Stimulated activated CD8-positive, alpha-beta memory T cell treated with anti-CD3 and anti-CD28 coated beads, Interleukin-4, amount 100 ng/mL, for 24 hours (primary cell): ENCODE measurements around the gene SLC25A13.

Experiments
- DNase-seq: peaks from one replicate; pipeline ENCODE4 v3.0.0-alpha.2; 2020; ENCODE audit warnings: low read depth

The SLC25A13 gene

DNA sequence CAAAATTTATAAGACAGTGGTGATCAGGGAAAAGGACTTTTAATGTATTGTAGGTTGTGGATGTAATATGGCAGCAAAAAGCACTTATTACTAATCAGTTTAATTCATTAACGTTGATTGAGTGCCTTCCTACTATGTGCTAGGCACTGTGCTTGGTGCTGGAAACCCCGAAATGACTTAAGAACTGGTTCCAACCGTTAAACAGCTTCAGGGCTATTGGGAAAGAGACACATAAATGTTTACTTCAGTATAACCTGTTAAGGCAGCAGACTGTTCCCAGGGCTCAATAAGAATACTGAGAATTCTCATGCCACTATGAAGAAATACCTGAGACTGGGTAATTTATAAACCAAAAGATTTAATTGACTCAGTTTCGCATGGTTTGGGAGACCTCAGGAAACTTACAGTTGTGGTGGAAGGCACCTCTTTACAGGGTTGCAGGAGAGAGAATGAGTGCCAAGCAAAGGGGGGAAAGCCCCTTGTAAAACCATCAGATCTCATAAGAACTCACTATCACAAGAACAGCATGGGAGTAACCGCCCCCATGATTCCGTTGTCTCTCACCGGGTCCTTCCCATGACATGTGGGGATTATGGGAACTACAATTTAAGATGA, 1.1 kb upstream of the SLC25A13 start:
- DNase-seq, result no peak

DNA sequence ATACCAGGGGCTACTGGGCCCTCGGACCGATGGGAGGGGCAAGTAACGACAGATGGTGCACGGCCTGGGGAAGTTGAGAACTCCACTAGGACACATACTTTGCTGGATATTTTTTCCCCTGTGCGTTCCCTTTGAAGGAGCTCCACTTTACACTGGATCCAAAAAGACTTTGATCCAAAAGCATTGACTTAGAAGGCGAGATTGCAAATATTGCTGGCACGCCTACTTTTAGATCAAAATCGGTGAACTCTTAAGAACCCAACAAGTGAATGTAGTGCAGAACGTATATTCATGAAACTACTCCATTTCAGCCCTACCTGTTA, 436 bp upstream of the SLC25A13 start:
- no peak for DNase-seq

DNA sequence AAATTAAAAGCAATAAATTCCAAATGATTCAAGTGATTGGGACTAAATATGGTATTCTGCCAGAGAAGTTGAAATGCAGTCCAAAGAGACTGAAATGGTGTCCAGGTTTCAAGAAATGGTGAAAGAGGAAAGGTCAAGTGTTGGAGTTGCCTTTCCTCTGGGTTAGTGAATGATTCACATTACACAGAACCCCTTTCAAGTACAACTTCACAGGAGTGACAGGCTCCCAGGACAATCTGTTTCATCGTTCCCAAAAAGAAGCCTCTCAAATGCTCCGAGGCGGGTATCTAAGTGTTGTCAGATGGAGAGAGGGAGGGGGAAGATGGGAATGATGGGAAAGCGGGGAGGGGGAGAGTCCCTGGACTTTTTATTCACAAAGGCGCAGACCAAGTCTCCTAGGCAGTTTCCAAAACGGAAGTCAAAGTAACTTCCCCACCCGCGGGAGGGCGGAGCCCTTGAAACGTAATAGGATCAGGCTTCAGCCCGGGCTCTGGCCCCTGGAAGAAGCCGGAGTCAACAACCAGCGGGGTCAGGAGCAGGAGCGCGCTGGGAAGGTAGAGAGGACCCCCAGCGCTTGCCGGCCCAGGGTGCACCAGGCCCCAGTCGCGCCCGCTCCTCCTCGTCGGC, 754 bp downstream of the SLC25A13 start:
- peak; percentile 48 for DNase-seq

DNA sequence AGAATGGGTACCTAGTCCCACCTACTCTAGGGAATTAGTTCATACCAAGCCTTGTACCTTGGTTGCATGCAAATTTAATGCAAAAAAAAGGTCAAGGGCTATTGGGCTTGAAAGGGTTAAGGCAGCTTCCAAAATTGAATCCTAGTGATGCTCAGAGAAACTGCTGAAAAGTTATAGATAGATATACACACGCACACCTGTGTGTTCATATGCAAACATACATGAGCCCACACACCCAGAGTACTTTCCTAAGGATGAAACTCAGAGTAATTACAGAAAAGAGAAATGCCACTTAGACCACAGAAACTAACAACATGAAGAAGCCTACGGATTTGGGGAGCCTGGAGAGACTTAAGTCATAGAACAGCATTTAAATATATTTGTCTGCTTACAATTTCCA, 1.5 kb downstream of the SLC25A13 start:
- DNase-seq, result no peak

DNA sequence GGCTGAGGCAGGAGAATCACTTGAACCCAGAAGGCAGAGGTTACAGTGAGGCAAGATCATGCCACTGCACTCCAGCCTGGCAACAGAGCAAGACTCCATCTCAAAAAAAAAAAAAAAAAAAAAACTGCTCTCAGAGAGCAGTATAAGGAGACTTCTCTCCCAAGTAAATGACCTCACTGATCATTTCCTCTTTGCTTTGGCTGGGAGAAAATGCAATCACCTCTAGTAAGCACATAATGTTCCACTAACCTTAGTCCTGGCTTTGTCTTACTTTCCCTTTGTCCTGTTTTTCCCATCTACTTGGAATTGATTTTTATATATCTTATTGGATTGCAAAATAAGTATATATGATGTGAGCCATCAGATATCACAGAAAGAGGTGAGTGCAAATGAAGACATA, 2.5 kb downstream of the SLC25A13 start:
- DNase-seq, result no peak

DNA sequence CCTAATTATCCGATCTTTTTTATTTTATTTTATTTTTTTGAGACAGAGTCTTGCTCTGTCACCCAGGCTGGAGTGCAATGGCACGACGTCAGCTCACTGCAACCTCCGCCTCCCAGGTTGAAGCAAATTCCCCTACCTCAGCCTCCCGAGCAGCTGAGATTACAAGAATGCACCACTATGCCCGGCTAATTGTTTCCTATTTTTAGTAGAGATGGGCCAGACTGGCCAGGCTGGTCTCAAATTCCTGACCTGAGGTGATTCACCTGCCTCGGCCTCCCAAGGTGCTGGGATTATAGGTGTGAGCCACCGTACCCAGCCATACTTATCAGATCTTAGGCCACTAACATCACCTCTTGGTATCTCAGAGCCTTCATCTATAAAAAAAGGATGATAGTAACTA, 4.9 kb downstream of the SLC25A13 start:
- no peak for DNase-seq

DNA sequence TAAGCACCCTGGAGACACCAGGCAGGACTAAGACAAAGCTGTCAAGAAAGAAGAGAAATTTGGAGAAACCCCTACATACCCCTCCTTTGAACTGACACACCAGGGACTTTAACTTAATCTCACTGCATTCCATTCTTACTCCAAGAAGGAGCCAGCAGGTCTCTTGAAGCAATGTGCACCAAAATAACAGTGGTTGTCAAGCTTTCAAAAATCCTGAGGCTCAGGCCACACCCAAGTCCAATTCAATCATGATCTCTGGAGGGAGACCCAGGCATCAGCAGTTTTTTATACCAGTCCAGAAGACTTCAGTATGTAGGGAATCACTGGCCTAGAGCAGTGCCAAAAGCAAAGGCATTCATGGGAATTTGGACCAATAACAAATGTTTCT, 6.8 kb downstream of the SLC25A13 start:
- DNase-seq, result no peak

DNA sequence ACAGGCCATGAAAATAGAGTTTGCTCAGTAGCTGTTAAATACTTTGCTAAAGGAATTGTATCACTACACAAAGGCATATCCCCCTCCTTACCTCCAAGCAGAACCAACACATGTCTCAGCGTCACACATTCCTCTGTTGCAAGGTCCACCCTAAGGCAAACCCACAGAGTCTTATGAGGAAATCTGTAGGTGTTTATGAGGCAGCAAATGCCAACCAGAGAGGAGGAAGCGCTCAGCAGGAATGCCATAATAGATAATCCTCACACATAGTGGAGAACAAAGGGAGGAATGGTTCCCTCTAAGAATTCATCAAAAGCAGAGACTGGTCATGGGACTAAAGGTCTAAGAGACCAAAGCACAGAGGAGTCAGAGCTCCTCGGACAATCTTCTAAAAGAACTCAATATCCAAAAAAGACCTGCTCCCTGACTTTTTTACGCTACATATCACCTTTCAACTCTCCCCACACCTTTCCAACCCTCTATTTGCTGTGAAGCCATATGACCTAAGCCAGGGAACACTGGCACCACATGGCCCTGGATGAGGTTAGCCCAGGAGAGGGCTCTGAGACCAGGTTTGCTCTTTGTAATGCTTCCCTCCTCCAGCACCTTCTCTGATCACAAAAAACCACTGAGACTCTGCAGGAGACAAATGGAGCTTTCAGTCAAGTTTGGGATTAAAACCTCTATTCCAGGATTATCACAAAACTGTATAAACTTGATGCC, 7.3 kb downstream of the SLC25A13 start:
- DNase-seq, result no peak

DNA sequence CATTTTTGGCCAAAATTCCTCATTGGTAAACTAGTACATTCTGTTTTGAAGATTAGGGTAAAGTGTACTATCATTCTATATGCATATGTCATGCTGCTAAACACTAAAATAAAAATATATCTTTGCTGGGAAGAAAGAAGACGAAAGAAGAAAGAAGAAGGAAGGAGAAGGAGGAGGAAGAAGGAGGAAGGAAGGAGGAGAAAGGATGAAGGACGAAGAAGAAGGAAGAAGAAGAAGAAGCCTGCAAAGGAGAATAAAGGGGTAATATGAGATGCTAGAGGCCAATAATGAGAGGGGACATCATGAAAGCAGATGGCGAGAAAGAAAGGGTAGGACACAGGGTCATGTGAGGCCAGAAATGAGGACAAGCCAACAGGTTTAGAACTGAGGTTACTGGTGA, 8.0 kb downstream of the SLC25A13 start:
- no peak for DNase-seq

DNA sequence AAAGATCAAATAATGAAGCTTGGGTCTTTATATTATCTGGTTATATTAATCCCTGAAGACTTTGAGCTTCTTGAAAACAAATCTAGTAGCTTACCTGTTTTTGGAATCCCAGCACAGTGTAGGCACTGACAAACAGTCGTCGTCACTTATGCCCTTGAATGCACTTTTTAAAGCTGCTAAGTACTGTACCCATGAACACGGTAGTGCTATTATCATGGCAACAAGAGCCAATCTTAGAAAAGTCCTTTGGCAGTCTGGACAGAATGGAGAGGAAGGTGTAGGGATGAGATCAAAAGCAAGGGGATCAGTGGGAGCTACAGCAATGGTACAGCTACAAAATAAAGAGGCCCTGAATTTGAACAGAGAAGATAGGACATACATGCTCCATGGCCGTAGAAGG, 9.4 kb downstream of the SLC25A13 start:
- no peak for DNase-seq

DNA sequence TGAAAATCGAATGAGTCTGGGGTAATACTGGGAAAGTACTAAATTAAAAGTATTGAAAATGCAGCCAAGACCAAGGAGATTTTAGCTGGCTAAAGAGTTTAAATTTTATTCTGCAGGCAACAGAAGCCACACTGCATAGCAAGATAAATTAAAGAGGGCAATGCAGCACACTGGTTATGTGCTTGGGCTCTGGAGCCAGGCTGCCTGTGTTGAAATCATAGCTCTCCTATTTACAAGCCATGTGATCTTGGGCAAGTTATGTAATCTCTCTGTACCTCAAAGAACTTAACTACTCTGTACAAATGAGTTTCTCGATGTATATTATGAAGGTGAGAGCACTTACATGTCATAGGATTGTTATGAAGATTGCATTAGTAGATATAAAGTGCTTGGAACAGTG, 9.9 kb downstream of the SLC25A13 start:
- DNase-seq, result no peak

DNA sequence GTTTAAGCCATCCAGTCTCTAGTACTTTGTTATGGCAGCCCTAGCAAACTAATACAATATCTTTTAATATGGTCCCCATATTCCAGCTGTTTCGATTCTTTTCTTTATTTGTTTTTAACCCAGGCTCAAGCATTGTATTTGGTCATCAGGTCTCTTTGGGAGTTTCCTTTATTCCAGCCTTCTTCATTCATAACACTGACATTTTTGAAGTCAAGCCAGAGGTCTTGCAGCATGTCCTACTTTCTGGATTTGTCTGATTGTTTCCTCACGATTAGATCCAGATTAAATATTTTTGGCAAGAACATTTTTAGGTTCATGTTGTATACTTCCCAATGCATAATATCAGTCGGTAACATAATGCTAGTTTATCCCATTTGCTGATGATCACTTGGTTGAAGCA, 11.8 kb downstream of the SLC25A13 start:
- no peak for DNase-seq

DNA sequence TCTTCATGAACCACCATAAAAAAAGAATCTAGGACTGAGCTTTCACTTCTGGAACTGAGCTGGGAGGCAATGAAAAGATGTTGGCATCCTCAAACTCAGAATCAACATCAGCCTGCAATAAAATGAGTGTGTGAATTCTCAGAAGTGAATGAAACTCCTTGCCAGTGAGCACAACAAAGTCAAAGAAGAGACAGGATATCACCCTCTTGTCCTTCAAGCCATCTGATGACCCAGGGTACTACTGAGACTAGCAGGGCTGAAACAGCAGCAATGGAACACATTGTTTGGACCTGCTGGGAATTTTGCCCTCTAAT, 13.0 kb downstream of the SLC25A13 start:
- no peak for DNase-seq

DNA sequence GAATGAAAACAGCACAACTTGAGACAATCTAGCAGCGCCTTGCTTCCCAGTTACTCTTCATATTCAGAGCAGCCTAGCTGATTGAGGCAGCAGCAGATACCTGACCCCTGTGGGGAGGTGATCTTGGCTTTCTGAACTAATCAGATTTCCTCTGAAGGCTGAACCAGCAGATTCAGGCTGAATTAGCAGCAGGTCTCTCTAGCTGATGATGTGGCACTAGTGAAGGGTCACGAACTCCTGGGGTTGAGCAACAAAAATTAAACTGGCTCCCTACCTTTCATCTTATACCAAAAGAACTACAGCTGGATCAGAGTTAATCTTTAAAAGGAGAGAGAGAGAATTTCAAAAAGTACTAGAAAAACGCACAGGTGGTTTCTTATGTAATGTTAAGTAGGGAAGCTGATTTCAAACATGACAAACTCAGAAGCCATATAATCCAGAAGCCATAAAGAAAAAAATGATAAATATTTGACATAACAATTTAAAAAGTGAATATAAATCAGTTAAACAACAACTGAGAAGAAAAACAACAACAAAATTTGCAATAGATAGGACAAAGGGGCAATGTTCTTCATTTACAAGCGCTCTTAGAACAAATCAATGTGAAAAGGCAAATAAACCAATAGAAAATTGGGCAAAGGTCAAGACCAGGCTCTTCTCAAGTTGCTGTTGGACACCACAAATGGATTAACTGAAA, 13.5 kb downstream of the SLC25A13 start:
- no peak for DNase-seq

DNA sequence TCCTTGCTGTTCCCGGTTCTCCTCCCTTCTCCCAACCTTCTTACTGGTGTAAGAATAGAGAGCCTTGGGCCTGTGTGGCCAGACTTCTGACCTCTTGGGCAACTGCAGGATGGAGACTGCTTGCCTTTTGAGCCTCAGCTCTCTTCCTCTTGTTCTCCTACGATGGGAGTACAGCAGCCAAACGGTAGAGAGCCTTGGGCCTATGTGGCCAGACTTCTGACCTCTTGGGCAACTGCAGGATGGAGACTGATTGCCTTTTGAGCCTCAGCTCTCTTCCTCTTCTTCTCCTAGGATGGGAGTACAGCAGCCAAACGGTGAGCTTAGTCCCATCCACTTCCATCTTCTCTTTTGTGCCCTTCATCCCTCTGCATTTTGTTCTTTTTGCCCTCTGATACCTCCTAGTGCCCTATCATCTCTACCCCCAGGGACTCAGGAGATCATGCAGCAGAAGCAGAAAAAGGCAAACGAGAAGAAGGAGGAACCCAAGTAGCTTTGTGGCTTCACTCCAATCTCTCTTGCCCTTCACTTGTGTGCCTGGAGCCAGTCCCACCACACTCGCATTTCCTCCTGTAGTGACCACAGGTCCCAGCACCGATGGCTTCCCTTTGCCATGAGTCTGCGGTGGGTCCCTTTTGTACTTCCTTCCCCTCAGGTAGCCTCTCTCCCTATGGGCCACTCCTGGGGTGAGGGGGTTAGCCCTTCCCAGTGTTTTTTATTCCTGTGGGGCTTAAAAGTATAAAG, 15.3 kb downstream of the SLC25A13 start:
- no peak for DNase-seq

DNA sequence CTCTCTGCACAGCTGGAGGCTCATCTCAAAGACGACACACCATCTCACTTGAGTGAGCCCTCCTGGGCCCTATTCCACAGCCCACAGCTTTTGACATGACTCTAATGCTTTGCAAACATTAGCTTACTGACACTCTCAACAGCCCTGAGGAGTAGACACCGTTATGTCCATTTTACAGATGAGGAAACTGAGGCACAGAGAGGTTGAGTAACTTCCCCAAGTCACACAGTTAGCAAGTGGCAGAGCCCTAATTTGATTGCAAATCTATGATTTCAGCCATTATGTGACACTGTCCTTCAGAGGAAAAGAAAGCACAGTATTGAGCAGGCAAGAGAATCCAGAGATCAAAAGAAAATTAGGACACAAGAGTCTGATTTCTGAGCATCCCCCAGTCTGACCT, 16.0 kb downstream of the SLC25A13 start:
- no peak for DNase-seq

DNA sequence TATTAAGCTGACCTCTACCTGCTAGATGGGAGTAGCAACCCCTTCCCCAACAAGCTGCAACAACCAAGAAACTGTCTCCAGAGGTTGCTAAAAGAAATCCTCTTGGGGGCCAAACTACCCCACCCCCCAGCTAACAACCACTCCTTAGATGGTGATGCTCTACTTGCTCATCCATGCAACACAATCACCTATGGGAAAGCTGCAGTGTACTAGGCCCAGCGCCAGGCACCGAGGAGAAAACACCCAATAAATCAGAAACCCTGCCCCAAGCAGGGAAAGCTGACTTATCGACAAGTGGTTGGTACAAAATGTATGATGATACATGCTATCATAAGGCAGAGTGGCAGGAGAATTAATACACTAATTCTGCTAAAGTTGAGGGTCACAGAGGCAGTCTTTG, 17.3 kb downstream of the SLC25A13 start:
- no peak for DNase-seq

DNA sequence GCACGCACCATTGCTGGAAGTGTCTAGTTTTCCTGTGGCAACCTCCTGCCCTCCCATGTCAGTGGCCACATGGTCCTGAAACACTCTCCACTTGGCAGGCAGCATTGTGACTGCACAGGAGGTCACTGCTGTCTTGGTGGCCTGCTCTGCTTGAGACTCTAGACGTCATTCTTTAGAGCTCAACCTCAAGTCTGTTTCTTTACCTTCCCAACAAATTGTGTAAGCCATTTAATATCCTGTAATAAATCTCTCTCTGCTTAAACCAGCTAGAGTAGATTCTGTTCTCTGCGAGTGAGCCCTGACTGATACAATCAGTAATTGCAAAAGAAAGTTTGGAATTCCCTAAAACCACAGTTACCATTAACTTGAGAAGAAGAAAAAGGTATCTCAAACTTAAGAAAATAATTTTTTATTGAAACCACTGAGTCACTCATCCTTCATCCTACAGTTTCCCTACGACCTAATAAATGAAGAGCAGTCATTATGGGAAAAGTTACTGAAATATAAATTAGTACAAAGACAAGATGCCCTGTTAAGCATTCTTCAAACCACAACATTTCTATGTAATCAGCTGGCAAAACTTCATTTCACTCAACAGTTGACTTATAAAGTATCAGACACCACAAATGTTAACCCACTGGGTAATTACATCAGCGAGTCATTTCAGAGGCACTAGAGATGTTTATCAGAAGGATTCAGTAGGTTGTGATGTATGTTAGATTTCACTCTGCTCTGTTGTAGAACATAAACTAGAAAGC, 18.0 kb downstream of the SLC25A13 start:
- DNase-seq, result no peak

DNA sequence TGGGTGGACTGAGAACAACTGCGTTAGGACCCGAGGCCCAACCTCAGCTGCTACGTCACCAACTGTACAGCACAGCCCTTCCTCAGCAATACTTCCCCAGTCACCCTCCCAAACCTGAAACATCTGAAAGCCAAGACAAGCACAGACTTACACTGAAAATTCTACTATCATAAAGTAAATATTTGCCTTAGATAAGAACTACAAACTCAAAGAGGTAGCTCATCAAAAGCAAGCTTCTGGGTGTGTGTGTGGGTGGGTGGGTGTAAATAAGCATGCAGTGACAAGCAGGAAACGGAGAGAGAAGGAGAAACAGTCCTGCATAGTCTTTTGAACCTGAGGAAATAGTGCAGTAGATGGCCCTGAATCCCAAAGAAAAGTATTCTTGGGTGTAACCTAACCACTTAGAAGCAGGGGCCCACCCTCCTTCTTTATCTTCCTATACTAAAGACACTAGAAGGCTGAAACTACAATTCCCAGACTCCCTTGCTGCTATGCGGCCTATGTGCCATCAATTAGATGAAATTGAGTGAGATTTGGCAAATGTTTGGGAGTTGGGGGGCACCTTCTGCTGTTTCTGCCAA, 18.7 kb downstream of the SLC25A13 start:
- no peak for DNase-seq

DNA sequence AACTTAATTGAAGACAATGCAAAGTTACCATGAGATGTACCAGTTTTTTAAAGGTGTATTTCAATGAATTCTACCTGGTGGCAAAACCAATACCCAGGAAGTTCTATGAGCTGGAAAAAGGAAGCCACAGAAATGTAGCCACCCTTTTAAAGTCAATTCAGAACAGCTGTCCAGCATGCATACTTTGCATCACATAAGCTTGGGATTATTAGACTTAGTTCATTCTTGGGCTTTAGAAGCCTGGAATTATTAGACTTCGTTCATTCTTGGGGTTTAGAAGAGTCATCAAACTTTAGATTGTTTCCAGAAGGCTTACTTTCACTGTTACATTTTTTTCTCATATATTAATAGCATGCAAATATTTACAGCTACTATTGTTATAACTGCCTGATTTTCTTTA, 20.9 kb downstream of the SLC25A13 start:
- no peak for DNase-seq

DNA sequence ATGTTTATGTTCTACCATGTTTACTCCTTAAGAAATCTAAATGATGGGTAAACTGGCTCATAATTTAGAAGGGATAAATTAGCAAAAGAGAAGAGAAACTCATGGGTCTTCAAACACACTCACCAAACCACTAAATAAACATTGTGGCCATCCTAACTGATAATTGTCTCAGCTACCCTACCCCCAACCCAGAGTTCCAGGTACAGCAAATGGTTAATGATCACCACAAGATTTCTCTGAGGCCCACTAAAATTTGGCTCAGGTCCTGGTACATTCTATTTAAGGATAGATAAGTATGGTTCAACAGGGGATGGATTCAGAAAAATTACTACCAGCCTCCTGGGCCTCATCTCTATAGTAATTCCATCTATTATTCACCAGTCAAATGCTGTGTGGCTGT, 21.4 kb downstream of the SLC25A13 start:
- no peak for DNase-seq

DNA sequence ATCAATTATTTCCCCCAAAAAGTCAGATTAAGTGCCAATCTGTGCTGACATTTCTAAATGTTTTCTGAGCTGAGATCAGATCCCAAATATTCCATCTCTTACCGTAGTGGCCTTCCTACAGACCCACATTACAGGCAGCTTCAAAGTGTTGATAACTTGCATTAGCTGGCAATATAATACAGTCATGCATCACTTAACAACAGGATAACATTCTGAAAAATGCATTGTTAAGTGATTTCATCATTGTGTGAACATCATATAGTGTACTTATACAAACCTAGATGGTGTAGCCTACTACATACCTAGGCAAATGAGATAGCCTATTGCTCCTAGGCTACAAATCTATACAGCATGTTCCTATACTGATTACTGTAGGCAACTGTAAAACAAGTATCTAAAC, 22.4 kb downstream of the SLC25A13 start:
- DNase-seq, result no peak
